Renal cortical epithelial cell (primary cell): ENCODE data around the gene CMTM1. TPM values are rescaled to one million over a fixed set of nuclear protein-coding genes. Genes with fewer than 3 reads are reported as not detected.
"Not testable (repeated sequence)": the region's sequence is repeated elsewhere in the genome, so short reads cannot be mapped to it uniquely, and the experiment has no call there.

Source experiments
- DNase-seq: peaks from one replicate; pipeline ENCODE4 v3.0.0-alpha.2; 2011; ENCODE audit warnings: low read depth
- total RNA-seq: library from RNA; depleted of rRNA; stranded (reverse); fragments of >200 nt; gene quantifications from 2 replicates; pipeline ENCODE4 v1.2.3, GENCODE V29; 2014

The CMTM1 gene
- total RNA-seq, 1 donor from 2014 or later = 6.2 TPM

- DNase-seq = no peak
Measured at GRCh38 chr16:66592241-66592640, 26.0 kb downstream of the CMTM1 start.

GRCh38 chr16:66592814-66593213 is 26.6 kb downstream of the CMTM1 start:
- DNase-seq = no peak

- no peak for DNase-seq
Measured at GRCh38 chr16:66594739-66595138, 28.5 kb downstream of the CMTM1 start.

- DNase-seq = not testable (repeated sequence)
Measured at GRCh38 chr16:66596559-66596958, 30.3 kb downstream of the CMTM1 start.

GRCh38 chr16:66596986-66597848 is 31.0 kb downstream of the CMTM1 start:
- no peak for DNase-seq

- no peak for DNase-seq
Measured at GRCh38 chr16:66598111-66598510, 31.9 kb downstream of the CMTM1 start.

- DNase-seq = no peak
Measured at GRCh38 chr16:66599726-66600125, 33.5 kb downstream of the CMTM1 start.

- DNase-seq = no peak
Measured at GRCh38 chr16:66600477-66600876, 34.2 kb downstream of the CMTM1 start.

- DNase-seq = no peak
Measured at GRCh38 chr16:66601471-66601870, 35.2 kb downstream of the CMTM1 start.

- no peak for DNase-seq
Measured at GRCh38 chr16:66603537-66604375, 37.5 kb downstream of the CMTM1 start.

GRCh38 chr16:66604376-66605176 is 38.3 kb downstream of the CMTM1 start, which contains the start of gene CMTM3:
TSS of gene CMTM3 (plus strand) at chr16:66604704. CDS start at chr16:66604806, 102 bp downstream.
- DNase-seq = no peak

- DNase-seq = no peak
Measured at GRCh38 chr16:66605177-66605978, 39.1 kb downstream of the CMTM1 start.

- DNase-seq = no peak
Measured at GRCh38 chr16:66605979-66606751, 39.9 kb downstream of the CMTM1 start.

- peak; percentile 86 for DNase-seq
Measured at GRCh38 chr16:66608241-66609138, 42.3 kb downstream of the CMTM1 start.

GRCh38 chr16:66609139-66609510 is 42.9 kb downstream of the CMTM1 start:
- DNase-seq = no peak

- DNase-seq = no peak
Measured at GRCh38 chr16:66610111-66610820, 44.0 kb downstream of the CMTM1 start.

- DNase-seq = not testable (repeated sequence)
Measured at GRCh38 chr16:66611911-66612310, 45.7 kb downstream of the CMTM1 start.

GRCh38 chr16:66612422-66612821 is 46.2 kb downstream of the CMTM1 start:
- no peak for DNase-seq
